IMR-90 (cell line): ENCODE data around the gene ABO. TPM values are rescaled to one million over a fixed set of nuclear protein-coding genes. Genes with fewer than 3 reads are reported as not detected.

Experiments used
- ATAC-seq: fragments of 200-7000 bp; cut with Tn5 transposase; 2 replicates; pipeline ENCODE4 v1.9.1; 2020; ENCODE audit warnings: low read depth, mild to moderate bottlenecking, moderate library complexity
- BruUV-seq: library from RNA; stranded (reverse); fragments of 400-500 nt; replicated peaks from 2 replicates; lab custom pipeline; 2021; lab: Mats Ljungman, UMichigan
- CTCF ChIA-PET: fragments of 300-600 bp; formaldehyde crosslinking; extraction: SDS; loops from one replicate; lab custom pipeline; 2021; ENCODE audit warnings: antibody characterized with exemption; lab: Yijun Ruan, JAX
- POLR2A ChIA-PET: fragments of 300-600 bp; sonication (Branson Sonifier 250); formaldehyde crosslinking; loops from one replicate; lab custom pipeline; 2022; ENCODE audit warnings: antibody characterized with exemption; ENCODE audit not compliant: unreplicated experiment; lab: Charles Lee
- DNase-seq: peaks from one replicate; pipeline ENCODE4 v3.0.0; 2013
- H2AFZ ChIP-seq: replicated peaks from 2 replicates; pipeline ENCODE3; 2013; ENCODE audit warnings: low read length, mild to moderate bottlenecking; ENCODE audit not compliant: poor library complexity
- H2AK5ac ChIP-seq: 2 replicates; pipeline ENCODE4 v1.6.1; 2013; ENCODE audit warnings: low read depth, low read length, inconsistent platforms
- H2AK9ac ChIP-seq: replicated peaks from 2 replicates; pipeline ENCODE3; 2013; ENCODE audit warnings: mild to moderate bottlenecking, low read depth, low read length, moderate library complexity; ENCODE audit not compliant: poor library complexity
- H2BK120ac ChIP-seq: 2 replicates; pipeline ENCODE4 v1.6.1; 2013; ENCODE audit warnings: low read depth, low read length, inconsistent platforms
- H2BK15ac ChIP-seq: 3 replicates; pipeline ENCODE4 v1.6.1; 2013; ENCODE audit warnings: low read depth, low read length, inconsistent platforms
- H2BK20ac ChIP-seq: 2 replicates; pipeline ENCODE4 v1.6.1; 2013; ENCODE audit warnings: low read depth, mild to moderate bottlenecking, inconsistent platforms, low read length, moderate library complexity
- H2BK5ac ChIP-seq: 2 replicates; pipeline ENCODE4 v1.6.1; 2013; ENCODE audit warnings: mild to moderate bottlenecking, low read depth, low read length, inconsistent platforms; ENCODE audit not compliant: poor library complexity, severe bottlenecking
- H3K14ac ChIP-seq: replicated peaks from 2 replicates; pipeline ENCODE4 v1.6.1; 2013; ENCODE audit warnings: low read depth, low read length, inconsistent platforms
- H3K18ac ChIP-seq: 2 replicates; pipeline ENCODE4 v1.6.1; 2013; ENCODE audit warnings: low read depth, low read length, control low read depth
- H3K23ac ChIP-seq: 2 replicates; pipeline ENCODE4 v1.6.1; 2013; ENCODE audit warnings: low read depth, low read length, inconsistent platforms
- H3K27ac ChIP-seq: 2 replicates; pipeline ENCODE4 v1.5.1; 2013; ENCODE audit warnings: mild to moderate bottlenecking, control low read depth, low read length; ENCODE audit not compliant: insufficient read depth
- H3K27me3 ChIP-seq: 2 replicates; pipeline ENCODE4 v1.6.1; 2013; ENCODE audit warnings: low read length; ENCODE audit not compliant: control insufficient read depth, insufficient read depth
- H3K36me3 ChIP-seq: 2 replicates; pipeline ENCODE4 v1.6.1; 2013; ENCODE audit warnings: low read length, mixed read lengths; ENCODE audit not compliant: control insufficient read depth, insufficient read depth
- H3K4ac ChIP-seq: 2 replicates; pipeline ENCODE4 v1.6.1; 2013; ENCODE audit warnings: low read depth, low read length, inconsistent platforms
- H3K4me1 ChIP-seq: 2 replicates; pipeline ENCODE4 v1.6.1; 2013; ENCODE audit warnings: low read length, mixed read lengths; ENCODE audit not compliant: control insufficient read depth, insufficient read depth
- H3K4me2 ChIP-seq: 2 replicates; pipeline ENCODE4 v1.6.1; 2013; ENCODE audit warnings: low read depth, mild to moderate bottlenecking, control low read depth, low read length, moderate library complexity
- H3K4me3 ChIP-seq: 2 replicates; pipeline ENCODE4 v1.5.1; 2013; ENCODE audit warnings: low read depth, mild to moderate bottlenecking, control low read depth, low read length, moderate library complexity; ENCODE audit not compliant: insufficient read depth
- H3K56ac ChIP-seq: 2 replicates; pipeline ENCODE4 v1.6.1; 2013; ENCODE audit warnings: low read length, inconsistent platforms; ENCODE audit not compliant: insufficient read depth; ENCODE audit errors: extremely low read depth
- H3K79me1 ChIP-seq, 2 experiments: 2 replicates each; pipeline ENCODE4 v1.6.1; 2013; ENCODE audit warnings: low read length in 2 of 2, inconsistent platforms in 1 of 2, low read depth in 1 of 2
- H3K9ac ChIP-seq: 2 replicates; pipeline ENCODE4 v1.6.1; 2013; ENCODE audit warnings: low read depth, low read length, control low read depth
- H3K9me1 ChIP-seq: 2 replicates; pipeline ENCODE4 v1.6.1; 2013; ENCODE audit warnings: low read length, inconsistent platforms; ENCODE audit not compliant: insufficient read depth
- H3K9me3 ChIP-seq: 2 replicates; pipeline ENCODE4 v1.6.1; 2013; ENCODE audit warnings: low read length; ENCODE audit not compliant: control insufficient read depth, insufficient read depth
- H4K20me1 ChIP-seq: 2 replicates; pipeline ENCODE4 v1.6.1; 2013; ENCODE audit warnings: low read length, inconsistent platforms; ENCODE audit not compliant: insufficient read depth
- H4K5ac ChIP-seq: 2 replicates; pipeline ENCODE4 v1.6.1; 2013; ENCODE audit warnings: mild to moderate bottlenecking, low read depth, low read length, control low read depth
- H4K8ac ChIP-seq, 2 experiments: 2 replicates each; pipeline ENCODE4 v1.6.1; 2013; ENCODE audit warnings: low read depth in 2 of 2, low read length in 2 of 2, control low read depth in 1 of 2, inconsistent platforms in 1 of 2
- H4K91ac ChIP-seq: 2 replicates; pipeline ENCODE4 v1.6.1; 2013; ENCODE audit warnings: low read depth, low read length, inconsistent platforms; ENCODE audit not compliant: insufficient read depth
- BHLHE40 ChIP-seq: fragments of 150-350 bp; IDR thresholded peaks from 2 replicates; pipeline ENCODE4 v1.6.1; 2016; ENCODE audit warnings: mild to moderate bottlenecking, low read depth, low read length
- CEBPB ChIP-seq: IDR thresholded peaks from 2 replicates; pipeline ENCODE4 v1.6.1; 2012; ENCODE audit warnings: low read depth, low read length, improper control_type of control experiment
- CHD1 ChIP-seq: IDR thresholded peaks from 2 replicates; pipeline ENCODE4 v1.6.1; 2012; ENCODE audit warnings: low read depth, low read length, improper control_type of control experiment
- CTCF ChIP-seq: conservative IDR thresholded peaks from 2 replicates; pipeline ENCODE4 v1.5.1; 2012; ENCODE audit warnings: mild to moderate bottlenecking, low read depth, low read length, improper control_type of control experiment
- ELK1 ChIP-seq: fragments of 150-350 bp; IDR thresholded peaks from 2 replicates; pipeline ENCODE4 v1.6.1; 2016; ENCODE audit warnings: low read depth, mild to moderate bottlenecking, low read length, moderate library complexity, borderline replicate concordance
- FOS ChIP-seq: fragments of 150-350 bp; IDR thresholded peaks from 2 replicates; pipeline ENCODE4 v1.6.1; 2016; ENCODE audit warnings: low read depth, low read length
- MAFK ChIP-seq: IDR thresholded peaks from 2 replicates; pipeline ENCODE4 v1.6.1; 2012; ENCODE audit warnings: low read depth, low read length, improper control_type of control experiment
- MAZ ChIP-seq: IDR thresholded peaks from 2 replicates; pipeline ENCODE4 v1.6.1; 2012; ENCODE audit warnings: low read depth, mild to moderate bottlenecking, low read length, improper control_type of control experiment, moderate library complexity, borderline replicate concordance
- MXI1 ChIP-seq: IDR thresholded peaks from 2 replicates; pipeline ENCODE4 v1.6.1; 2012; ENCODE audit warnings: low read depth, mild to moderate bottlenecking, low read length, moderate library complexity, borderline replicate concordance
- NFE2L2 ChIP-seq: fragments of 150-350 bp; IDR thresholded peaks from 2 replicates; pipeline ENCODE4 v1.6.1; 2016; ENCODE audit warnings: low read depth, mild to moderate bottlenecking, low read length
- POLR2A ChIP-seq: IDR thresholded peaks from 2 replicates; pipeline ENCODE4 v1.6.1; 2012; ENCODE audit warnings: mild to moderate bottlenecking, low read depth, low read length
- RAD21 ChIP-seq: IDR thresholded peaks from 2 replicates; pipeline ENCODE4 v1.6.1; 2012; ENCODE audit warnings: low read length, improper control_type of control experiment
- RCOR1 ChIP-seq: IDR thresholded peaks from 2 replicates; pipeline ENCODE4 v1.6.1; 2012; ENCODE audit warnings: mild to moderate bottlenecking, low read length, improper control_type of control experiment; ENCODE audit not compliant: insufficient replicate concordance
- RFX5 ChIP-seq: IDR thresholded peaks from 2 replicates; pipeline ENCODE4 v1.8.0; 2012; ENCODE audit warnings: low read depth, mild to moderate bottlenecking, low read length, moderate library complexity
- SMC3 ChIP-seq: fragments of 150-350 bp; IDR thresholded peaks from 2 replicates; pipeline ENCODE4 v1.6.1; 2016; ENCODE audit warnings: low read depth, mild to moderate bottlenecking, antibody characterized with exemption, low read length, moderate library complexity
- USF2 ChIP-seq: fragments of 150-350 bp; IDR thresholded peaks from 2 replicates; pipeline ENCODE4 v1.6.1; 2017; ENCODE audit warnings: mild to moderate bottlenecking, antibody characterized with exemption, low read length, low read depth
- WGBS, 2 experiments: methylation state at CpG; one replicate each; pipeline versions ENCODE4 v1.1.5 to v1.1.7; 2013; ENCODE audit warnings: missing lambda C conversion rate in 2 of 2; ENCODE audit not compliant: insufficient read length in 1 of 2; ENCODE audit errors: extremely low coverage in 2 of 2; 5-methylcytosine and 5-hydroxymethylcytosine counted together
- dilution Hi-C: fragments of 300-500 bp; cut with HindIII; formaldehyde crosslinking; loops from one replicate; pipeline ENCODE4 v1.14.3; 2018; ENCODE audit warnings: low sequenced_read_pairs; ENCODE audit not compliant: unreplicated experiment
- in situ Hi-C: fragments of 300-500 bp; cut with MboI; formaldehyde crosslinking; loops from 3 replicates; pipeline ENCODE4 v1.14.3; 2019; ENCODE audit warnings: low sequenced_read_pairs, inconsistent platforms, mixed read lengths
- intact Hi-C: fragments of 100-400 bp; cut with micrococcal nuclease; formaldehyde crosslinking; loops from 2 replicates; pipeline ENCODE4 v1.10.0; 2022
- polyA plus RNA-seq, 3 experiments: library from polyadenylated mRNA; depleted of rRNA; stranded (reverse); fragments of >200 nt; gene quantifications; 2 replicates each; pipeline ENCODE4 v1.2.3, GENCODE V29; 2012; ENCODE audit warnings: low replicate concordance in 1 of 3
- total RNA-seq: library from RNA; depleted of rRNA; stranded (reverse); fragments of >200 nt; gene quantifications from 2 replicates; pipeline ENCODE4 v1.2.3, GENCODE V29; 2012

Gene ABO
- total and polyA plus RNA-seq, 2 of the 4 experiments (the other 2 are of a cell fraction): not detected

- TF ChIP-seq SMC3: no peak
- no peak for TF ChIP-seq ELK1
- TF ChIP-seq POLR2A: no peak
- TF ChIP-seq RCOR1: no peak
- no peak for TF ChIP-seq RAD21
- no peak for TF ChIP-seq FOS
- TF ChIP-seq NFE2L2: no peak
- no peak for TF ChIP-seq CTCF
- TF ChIP-seq MAFK: no peak
- TF ChIP-seq CEBPB: no peak
- no peak for TF ChIP-seq MXI1
- no peak for TF ChIP-seq BHLHE40
- no peak for TF ChIP-seq USF2
- TF ChIP-seq MAZ: no peak
- no peak for TF ChIP-seq CHD1
- TF ChIP-seq RFX5: no peak
- Histone ChIP-seq H3K14ac (no peak overlapping the region), H3K36me3 (no peaks in the 10 kb centered on the region), H3K27ac (no peak overlapping the region), H4K8ac (no peak overlapping the region), H3K18ac (no peak overlapping the region), H3K9ac (no peak overlapping the region), H2AFZ (no peak overlapping the region), H3K23ac (no peak overlapping the region), H2BK120ac (no peak overlapping the region), H3K4me2 (no peak overlapping the region), H3K9me1 (no peaks in the 10 kb centered on the region), H3K9me3 (no peaks in the 10 kb centered on the region), H3K4me1 (no peaks in the 10 kb centered on the region), H2AK9ac (no peak overlapping the region), H3K79me1 (no peaks in the 10 kb centered on the region), H4K20me1 (no peaks in the 10 kb centered on the region), H3K27me3 (peaks cover 34% of the 10 kb centered on the region), H2AK5ac (no peak overlapping the region), H2BK5ac (no peak overlapping the region), H4K91ac (no peak overlapping the region), H2BK20ac (no peak overlapping the region), H3K56ac (no peak overlapping the region), H3K4ac (no peak overlapping the region), H4K5ac (no peak overlapping the region), H3K4me3 (no peak overlapping the region), H2BK15ac (no peak overlapping the region)
- ATAC-seq (no peak), DNase-seq (no peak)
- CTCF ChIA-PET: no interaction called here
- dilution Hi-C loops: no loop called here
- POLR2A ChIA-PET: no interaction called here
- no TSS peak for BruUV-seq
- WGBS, 2 experiments: 82% methylated on average over 2 of the region's 6 CpGs; no CpG with 5 or more reads in 1 of the 2 experiments
- intact Hi-C loops: no loop called here
- in situ Hi-C loops: no loop called here
Measured at GRCh38 chr9:133246991-133247390, 28.0 kb downstream of the ABO start.
